Measurements from ENCODE around the gene EFHC1.
A peak's percentile ranks its signal among the peaks of the same experiment; 100 is the strongest.
"Not testable (repeated sequence)": the region's sequence is repeated elsewhere in the genome, so short reads cannot be mapped to it uniquely, and the experiment has no call there.

Gene EFHC1

DNA sequence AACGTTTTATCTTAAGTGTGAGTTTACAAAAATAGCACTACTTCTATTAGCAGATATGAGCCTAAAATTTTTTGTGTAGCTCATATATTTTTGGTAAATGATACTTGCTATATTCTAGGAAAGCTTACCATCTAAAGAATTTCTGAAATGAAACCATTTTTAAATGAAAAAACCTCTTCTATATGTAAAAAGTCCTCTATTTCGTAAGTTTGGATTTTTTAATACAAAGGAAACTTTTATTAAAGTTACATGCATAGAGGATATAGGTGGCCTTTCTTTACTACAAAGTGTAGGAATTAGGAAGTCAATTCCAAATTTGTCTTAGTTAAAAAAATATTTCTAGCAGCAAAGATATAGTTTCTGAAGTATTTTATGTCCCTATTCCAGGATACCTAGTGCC lies 18.8 kb downstream of the EFHC1 start:
- DNase-seq (ENCODE audit: low read depth): no peak

DNA sequence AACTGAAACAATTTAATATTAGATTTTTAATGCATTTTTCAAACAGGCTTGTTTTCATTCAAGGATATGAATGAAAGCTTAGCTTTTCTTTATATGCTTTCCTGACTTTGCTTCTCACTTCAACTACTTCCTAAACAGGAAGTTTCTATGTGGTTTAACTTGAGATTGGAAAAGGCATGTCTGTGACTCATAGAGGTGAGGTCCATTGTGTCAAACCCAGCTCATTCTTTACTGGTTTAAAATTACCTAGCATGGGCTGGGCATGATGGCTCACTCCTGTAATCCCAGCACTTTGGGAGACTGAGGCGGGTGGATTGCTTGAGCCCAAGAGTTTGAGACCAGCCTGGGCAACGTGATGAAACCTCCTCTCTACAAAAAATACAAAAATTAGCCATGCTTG lies 34.4 kb downstream of the EFHC1 start:
- peak; percentile 14 for DNase-seq (ENCODE audit: low read depth)

DNA sequence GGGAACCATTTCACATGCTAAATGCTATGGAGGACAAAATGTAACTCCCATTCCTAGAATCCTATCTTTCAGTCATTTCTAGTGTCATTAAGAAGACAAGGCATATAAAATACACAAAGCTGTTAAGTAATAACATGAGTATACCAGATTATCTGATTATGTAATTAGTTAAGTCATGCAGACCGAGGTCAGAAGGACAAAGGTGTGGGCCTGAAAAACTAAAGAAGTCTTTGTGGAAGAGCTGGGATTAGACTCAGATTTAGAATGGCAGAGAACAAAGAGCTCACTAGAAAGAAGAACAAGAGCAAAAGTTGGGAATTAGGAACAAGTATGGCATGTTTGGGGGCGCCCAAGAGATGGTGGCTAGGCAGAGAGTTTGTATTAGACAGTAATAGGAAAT lies 37.0 kb downstream of the EFHC1 start:
- DNase-seq (ENCODE audit: low read depth): no peak

DNA sequence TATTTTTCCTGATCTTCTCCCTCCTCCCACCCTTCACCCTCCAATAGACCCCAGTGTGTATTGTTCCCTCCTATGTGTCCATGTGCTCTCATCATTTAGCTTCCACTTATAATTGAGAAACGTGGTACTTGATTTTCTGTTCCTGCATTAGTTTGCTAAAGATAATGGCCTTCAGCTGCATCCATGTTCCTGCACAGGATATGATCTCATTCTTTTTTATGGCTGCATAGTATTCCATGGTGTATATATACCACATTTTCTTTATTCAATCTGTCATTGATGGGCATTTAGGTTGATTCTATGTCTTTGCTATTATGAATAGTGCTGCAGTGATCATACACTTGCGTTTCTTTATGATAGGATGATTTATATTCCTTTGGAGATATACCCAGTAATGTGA lies 41.1 kb downstream of the EFHC1 start:
- DNase-seq (ENCODE audit: low read depth): not testable (repeated sequence)

DNA sequence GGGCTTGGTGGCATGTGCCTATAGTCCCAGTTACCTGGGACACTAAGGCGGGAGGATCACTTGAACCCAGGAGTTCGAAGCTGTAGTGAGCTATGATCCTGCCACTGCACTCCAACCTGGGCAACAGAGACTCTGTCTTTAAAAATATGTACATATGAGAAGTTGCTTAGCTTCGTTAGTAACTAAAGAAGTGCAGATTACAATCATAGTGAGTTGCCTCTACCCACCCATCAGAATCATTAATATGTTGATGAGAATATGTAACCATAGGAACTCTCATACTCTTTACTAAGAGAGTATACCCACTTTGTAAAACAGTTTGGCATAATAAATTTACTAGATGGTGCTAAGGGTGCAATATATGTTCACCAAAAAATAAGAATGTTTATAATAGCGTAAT lies 54.0 kb downstream of the EFHC1 start:
- DNase-seq (ENCODE audit: low read depth): no peak

DNA sequence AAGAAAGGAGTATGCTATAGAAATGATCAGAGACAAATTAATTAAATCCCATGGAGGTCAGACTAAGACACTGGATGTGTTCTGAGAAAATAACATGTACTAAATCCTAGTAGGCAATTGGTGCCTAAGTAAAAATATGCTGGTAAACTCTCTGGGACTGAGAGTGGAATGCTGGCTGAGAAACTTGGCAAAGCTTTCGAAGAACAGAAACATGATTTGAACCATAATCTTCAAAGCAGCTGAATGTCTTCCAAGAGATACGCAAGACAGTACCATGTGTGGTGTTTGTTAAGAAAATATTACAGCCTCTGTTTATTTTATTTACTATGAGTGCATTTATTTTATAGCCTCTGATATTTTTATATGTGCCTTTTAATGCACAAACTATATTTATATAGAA lies 55.2 kb downstream of the EFHC1 start:
- peak; percentile 22 for DNase-seq (ENCODE audit: low read depth)

DNA sequence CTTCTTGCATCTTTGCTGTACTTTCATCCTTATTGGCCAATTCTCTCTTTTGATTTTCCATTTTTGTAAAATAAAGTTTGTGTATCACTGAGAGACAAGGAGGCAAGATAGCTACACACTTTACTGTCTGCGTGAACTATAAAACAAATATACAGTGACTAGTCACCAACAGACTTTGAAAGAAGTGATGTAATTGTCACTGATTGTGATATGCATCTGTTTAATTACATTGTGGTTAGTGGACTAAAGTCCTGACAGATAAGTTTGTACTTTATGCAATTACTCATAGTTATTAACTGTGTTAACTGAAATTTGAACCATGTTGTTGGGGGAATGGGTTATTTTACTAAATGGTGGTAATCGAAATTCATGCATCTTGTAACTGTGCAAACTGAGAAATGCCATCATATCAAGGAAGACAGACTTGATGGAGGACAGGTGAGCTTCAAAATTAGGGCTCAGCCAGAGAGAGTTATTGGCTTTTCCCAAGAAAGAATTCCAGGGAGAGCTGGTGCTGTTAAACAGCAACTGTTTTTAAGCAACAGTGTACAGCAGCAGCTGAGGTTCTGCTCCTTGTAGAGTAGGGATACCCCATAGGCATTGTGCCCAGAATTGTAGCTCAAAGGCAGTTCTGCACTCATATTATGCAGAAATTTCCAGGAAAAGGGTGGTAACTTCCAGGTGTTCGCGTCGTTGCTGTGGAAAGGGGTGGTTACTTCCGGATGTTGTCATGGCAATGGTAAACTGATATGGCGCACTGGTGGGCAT lies 62.9 kb downstream of the EFHC1 start:
- peak; percentile 48 for DNase-seq (ENCODE audit: low read depth)

DNA sequence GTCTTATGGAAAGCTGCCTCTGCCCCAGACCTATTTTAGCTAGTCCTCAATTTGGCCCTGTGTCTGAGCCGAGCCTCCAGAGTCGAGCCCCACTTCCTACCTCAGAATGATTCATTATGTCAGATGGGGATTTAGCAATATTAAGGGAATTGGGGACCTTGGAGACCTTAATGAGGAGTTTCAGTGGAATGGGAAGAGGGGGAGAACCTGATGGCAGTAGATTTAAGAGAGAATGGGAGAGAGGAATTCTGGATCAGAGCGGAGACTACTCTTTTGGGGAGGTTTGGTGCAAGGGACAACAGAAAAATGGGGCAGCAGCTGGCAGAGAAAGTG lies 63.5 kb downstream of the EFHC1 start:
- no peak for DNase-seq (ENCODE audit: low read depth)

DNA sequence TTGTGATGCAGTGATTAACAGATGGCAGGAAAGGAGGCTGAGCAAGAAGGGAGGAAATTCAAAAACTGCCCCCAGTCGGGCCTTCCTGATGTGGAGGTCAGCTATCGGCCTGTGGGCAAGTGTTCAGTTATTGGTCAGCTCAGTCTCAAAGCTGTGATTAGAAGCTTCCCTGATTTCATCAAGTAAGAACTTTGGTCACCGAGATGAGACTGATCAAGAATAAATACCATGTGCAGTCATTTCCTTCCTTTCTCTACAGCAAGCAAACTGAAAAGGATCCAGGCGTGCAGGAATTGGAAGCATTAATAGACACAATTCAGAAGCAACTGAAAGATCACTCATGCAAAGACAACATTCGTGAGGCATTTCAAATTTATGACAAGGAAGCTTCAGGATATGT lies 69.7 kb downstream of the EFHC1 start:
- no peak for DNase-seq (ENCODE audit: low read depth)

DNA sequence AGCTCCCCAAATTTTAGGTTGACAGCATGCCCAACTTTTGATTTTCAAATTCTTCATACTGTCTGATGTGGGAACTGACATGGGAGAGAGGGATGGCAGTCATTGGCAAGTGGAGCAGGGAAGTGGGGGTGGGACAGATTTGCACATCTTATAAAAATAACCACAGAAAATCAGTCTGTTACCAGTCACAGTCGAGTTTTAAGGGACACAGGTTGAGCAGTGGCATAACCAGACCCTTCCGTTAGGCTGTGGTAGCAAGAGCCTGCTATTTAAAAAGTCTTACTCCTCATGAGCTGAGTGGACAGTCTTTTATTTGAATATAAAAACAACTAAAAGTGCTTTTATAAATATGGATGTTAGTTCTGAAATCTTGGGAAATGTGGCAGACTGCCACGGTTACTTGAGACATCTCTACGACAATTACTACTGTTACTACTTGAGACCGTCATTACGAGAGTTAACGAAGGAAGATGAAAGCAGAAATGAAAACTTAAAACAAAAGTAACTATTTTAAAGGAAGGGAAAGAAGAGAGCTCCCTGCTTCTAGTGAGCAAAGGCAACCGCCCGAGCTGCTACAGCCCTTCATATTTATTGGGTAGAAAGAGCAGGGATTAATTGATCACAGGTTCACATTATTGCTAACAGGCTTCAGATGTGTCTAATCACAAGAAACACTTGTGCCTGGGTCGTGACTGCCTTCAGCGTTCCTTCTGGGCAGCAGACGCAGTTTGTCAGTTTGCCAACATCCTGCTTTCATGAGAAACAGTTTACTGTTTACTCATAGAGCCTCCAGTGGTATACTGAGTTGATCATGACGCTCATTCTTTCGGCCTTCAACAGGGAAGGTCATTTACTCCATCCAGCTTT lies 71.3 kb downstream of the EFHC1 start:
- peak; percentile 76 for DNase-seq (ENCODE audit: low read depth)

DNA sequence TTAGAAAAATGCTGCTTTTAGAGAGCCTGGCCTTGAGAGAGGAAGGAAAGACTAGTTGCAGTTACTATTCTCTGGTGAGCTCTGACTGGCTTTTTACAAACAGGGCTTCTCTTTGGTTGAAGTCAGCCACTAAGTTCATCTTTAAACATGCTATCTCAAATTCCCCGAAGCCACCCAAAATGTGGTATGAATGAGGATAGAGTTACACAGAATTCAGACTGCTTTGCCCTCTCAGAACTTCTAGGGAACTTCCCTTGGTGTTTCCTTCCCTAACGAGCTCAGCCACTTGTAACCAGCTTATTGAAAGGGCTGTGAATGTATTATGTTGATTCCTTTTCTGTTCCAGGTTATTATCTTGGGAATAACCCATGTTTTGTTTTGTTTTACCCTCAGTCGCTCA lies 73.5 kb downstream of the EFHC1 start:
- DNase-seq (ENCODE audit: low read depth): no peak

DNA sequence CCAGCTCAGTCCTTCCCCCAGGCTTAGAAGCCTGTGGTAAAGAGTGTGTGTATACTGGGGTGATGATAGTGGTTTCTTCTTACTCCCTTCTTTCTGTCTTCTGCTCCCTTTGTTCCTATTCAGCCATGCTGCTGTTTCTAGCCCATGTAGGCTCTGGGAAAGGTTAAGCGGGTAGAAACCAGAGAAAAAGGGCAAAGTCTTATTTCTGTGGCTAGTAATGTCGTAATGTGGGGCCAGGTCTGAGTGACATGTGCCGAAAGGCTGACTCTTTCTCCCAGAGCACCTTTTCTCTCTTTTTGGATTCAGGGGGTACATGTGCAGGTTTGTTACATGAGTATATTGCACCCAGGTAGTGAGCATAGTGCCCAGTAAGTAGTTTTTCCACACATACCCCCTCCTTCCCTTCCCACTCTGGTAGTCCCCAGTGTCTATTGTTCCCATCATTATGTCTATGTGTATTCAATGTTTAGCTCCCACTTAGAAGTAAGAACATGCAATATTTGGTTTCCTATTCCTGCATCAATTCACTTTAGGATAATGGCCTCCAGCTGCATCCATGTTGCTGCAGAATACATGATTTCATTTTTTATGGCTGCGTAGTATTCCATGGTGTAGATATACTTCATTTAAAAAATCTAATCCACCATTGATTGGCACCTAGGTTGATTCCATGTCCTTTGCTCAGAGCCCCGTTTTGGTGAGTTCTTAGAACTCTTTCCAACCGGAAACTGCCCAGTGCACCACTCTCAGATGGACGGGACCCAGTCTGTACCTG lies 74.3 kb downstream of the EFHC1 start:
- no peak for DNase-seq (ENCODE audit: low read depth)

DNA sequence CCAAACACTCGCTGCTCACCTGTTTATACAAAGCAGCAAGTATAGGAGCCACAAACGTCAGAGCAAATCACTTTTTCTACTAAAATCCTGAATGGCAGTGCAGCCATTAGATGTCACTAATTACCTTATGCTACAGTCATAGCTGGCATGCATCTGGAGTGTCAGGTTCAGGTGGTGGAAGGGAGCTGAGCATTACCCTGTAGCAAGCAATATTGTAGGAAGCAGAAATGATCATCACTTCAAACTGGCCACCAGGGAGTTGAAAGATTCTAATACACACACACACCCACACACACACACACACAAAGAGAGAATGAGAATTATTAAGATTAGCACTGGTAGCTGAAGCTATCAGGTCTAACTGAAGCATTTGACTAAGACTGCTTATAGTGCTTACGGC lies 75.8 kb downstream of the EFHC1 start:
- DNase-seq (ENCODE audit: low read depth): no peak

DNA sequence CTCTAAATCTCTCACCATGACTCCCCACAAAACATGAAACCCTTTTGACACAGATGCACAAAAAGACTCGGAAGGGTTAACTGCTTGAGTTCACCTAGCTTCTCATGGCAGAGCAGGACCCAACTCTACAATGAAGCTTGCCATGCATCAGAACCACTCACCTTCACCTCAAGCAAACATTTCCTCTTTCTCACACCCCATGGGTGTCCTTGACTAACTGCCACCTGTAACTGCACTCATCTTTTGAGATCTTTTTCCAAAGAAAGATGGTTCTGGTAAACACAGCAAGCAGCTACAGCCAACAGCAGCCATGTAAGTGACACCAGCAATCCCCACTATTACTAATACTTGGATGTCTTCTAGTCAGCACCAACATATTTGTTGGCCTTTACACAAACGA lies 76.5 kb downstream of the EFHC1 start:
- DNase-seq (ENCODE audit: low read depth): no peak

DNA sequence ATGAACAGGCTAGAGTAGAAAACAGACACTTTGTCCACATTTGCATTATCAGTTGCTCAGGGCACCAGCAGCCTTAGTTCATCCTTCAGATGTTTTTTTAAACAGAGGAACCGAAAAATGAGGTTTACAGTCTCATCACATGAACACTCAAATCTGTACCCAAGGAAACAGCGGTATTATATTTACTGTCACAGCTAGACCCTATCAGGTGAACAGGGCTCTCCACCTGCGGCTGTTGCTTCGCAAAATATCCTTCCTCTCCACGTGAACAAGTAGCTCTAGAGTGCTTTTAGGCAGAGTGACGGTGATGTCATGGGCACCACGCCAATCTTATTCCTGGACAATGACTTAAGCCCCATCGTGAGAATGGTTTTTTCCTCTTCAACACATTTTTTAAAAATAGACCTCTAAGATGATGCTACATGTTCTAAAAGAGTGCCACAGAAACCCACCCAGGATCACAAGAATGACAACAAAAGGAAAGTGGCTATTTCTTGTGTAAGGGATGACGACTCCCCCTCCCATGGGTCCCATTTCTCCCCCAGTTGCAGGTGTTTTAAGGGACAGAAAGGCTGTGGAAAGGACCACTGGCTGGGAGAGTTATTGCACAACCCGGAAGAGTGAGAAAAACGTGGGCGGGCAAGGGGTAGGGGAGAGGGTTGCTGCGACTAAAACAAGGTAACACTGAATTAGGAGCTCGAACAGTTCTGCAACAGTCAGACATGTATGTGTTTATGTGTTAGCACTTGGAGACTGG lies 77.7 kb downstream of the EFHC1 start:
- peak; percentile 53 for DNase-seq (ENCODE audit: low read depth)

DNA sequence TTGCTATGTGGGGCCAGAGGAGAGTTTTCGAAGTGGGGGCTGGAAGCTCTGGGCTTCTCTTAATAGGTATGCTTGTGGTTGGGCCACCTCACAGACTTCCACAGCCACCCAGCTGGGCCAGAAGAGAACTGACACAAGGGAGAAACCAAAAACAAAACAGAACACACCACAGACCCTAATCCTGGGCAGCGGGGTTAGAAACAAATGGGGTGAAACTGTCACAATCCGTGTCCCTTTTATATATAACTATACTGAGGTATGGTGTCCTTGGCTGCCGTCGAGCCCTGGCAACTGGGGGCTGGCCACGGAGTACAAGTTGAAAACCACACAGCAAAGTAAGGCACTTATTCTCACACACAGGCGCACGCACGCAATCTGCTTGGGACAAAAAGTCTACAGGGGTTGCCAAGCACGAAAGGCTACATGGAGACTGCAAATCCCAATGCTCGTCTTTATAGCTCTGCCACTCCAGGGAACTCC lies 78.4 kb downstream of the EFHC1 start:
- DNase-seq (ENCODE audit: low read depth): no peak

DNA sequence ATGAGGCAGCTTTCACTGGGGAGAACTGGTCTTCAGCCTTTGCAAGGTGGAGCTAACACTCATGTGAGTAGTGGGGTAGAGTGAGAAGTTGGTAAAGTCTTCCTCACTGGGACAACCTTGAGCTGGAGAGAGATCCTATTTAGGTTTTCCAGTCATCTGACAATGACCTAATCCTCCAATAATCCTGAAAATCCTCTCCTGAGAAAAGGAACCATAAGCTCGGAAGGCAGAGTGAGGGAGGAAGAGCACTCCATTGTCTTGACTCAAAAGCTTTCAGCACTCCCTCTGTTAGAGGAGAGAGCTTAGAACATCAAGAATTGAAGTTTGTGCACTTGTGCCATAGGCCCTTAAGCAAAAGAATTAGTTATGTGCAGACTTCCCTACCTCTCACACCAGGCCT lies 78.9 kb downstream of the EFHC1 start:
- DNase-seq (ENCODE audit: low read depth): peak; percentile 85

DNA sequence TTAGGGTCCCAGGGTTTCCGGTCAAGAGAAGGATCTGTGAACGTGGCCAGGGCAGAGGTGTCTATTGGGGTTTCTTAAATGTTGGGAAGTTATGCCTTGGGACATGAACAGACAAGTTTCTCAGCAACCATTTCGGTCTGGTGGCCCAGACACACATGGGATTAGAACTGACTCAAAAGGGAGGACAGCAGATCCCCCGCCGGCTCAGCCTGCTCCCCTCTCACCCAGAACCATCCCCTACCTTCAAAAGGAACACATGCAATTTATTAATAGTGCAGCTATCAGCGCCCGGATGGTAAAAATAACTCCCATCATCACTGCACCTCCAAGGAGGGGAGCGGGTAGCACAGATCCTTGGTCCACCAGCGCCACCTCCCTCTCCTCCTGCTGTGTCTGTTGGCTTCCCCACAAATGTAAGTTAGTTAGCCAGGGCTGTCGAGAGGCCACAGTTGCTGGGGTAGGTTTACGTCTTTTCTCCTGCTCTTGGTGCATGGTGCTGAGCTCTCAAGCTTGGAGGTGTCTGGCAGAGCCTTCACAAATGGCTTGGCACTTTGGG lies 79.6 kb downstream of the EFHC1 start:
- no peak for DNase-seq (ENCODE audit: low read depth)

DNA sequence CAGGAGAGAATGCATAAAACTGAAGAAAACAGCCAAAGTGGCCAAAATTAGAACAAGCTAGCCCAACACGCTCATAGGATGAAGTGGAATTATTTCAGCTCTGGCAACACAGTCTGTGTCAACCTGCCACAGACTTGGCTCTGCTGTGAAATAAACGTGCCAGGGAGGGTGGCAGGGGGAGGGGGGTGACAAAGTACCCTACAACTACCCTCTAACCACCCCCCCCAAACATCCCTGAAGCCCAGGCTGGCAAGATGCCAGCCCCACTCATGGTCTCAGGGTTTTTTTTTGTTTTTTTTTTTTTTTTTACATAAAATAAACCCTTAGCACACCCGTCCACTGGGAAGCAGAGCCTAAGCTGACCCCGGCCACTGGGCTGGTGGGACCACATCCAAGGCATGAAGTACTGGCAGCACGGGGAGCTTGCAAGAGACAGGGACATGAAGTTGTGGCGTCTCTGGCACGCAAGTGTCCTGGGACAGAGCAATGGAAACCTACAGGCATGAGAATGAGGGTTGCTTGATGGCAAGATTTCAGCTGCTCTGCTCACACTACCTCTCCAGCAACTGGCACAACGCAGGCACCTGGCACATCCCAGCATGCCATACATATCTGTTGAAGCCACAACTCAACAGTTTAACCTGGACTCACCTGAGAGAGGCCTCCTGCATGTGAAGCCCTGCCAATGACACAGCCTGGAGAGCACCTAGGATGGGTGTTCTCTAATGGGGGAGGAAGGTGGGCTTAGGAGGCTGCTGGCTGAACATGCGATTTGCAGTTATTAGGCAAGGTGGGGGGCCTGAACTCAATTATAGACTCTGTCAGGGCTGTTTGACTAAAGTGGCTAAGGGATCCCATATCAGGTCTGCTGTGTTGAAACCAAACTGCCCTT lies 80.3 kb downstream of the EFHC1 start:
- DNase-seq (ENCODE audit: low read depth): no peak

DNA sequence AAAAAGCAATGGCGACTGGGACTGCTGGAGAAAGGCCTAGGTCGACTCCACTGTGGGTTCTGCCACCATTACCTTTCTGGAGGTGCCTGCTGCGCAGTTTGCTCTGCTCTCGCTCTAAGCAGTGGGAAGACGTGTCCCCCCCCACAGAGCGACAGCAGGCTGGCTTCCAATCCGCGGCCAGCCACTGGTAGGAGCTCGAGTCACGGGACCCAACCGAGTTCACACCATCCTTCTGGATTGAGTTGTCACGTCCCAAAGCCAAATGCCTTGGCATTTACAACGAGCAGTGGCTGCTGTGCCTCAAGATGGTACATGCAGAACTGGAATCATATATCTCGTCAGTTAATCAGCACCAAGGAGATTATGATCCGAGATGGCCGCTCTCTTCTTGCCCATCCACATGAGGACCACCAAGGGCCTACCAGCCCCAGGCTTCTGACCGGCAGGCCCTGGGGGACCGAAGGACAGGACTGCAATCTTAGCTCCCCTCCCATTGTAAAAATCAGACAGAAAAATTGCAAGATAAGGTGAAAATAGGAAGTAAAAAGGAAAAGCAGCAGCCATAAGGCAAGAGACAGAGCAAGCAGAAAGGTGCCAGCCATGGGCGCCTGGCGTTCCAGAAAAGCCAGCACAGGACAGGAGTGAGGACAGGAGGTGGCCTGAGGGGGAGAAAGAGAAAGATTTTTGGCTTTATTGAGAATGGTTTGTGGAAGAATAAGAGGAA lies 82.3 kb downstream of the EFHC1 start:
- DNase-seq (ENCODE audit: low read depth): no peak
